Left colon (tissue), 2 donors: ENCODE results near the gene ZNF525. TPM values are rescaled to one million over a fixed set of nuclear protein-coding genes. Genes with fewer than 3 reads are reported as not detected.
"Not testable (repeated sequence)": the region's sequence is repeated elsewhere in the genome, so short reads cannot be mapped to it uniquely, and the experiment has no call there.

Experiments used
- ATAC-seq: fragments of 200-7000 bp; cut with Tn5 transposase; one replicate; pipeline ENCODE4 v1.9.1; 2020; ENCODE audit warnings: mild to moderate bottlenecking, moderate library complexity
- DNase-seq, 2 donors: peaks; one replicate each; pipeline ENCODE4 v3.0.0-alpha.2; 2020
- intact Hi-C, 2 donors: fragments of 100-400 bp; cut with DNase I in 1 of 2; cut with micrococcal nuclease in 1 of 2; formaldehyde crosslinking; loops; one replicate each; pipeline versions ENCODE4 v1.11.2 to v1.14.0; 2022; cut with DNase I, micrococcal nuclease
- total RNA-seq, 2 donors: library from RNA; stranded (reverse); fragmentation: NEBNext Ultra II Directional; extraction: Animal tissue kit (Norgen Biotek cat#: 25700); gene quantifications; one replicate each; pipeline ENCODE4 v1.2.1, GENCODE V29; 2021
- donor health status: DM: no; HTN: no; CAD: no.
- donor health status: DM: yes; HTN: yes; CAD: no.

ZNF525 gene
- total RNA-seq, 2 donors from 2014 or later: 8.6 to 9.3 TPM

DNA sequence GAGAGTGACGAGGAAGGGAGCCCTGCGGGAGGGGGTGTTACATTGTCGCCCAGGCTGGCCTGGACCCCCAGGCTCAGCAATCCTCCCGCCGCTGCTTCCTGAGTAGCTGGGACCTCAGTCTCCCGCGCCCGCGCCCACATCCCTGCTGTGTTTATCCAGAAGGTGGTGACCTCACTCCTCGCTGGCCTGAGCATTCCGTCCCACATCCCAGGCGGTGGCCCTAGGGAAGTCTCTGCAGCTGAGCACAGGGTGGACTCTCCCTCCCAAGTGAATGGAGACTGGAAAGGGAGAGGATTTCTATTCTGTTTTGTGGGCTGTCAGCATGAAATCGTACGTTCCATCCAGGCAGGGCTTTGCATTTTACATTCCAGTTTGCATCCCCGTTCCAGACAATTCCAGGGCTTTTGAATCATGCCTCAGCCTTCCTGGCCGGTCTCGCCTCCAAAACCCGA, 29.0 kb downstream of the ZNF525 start:
- DNase-seq: peak; percentile 40 to 56
- peak; percentile 38 for ATAC-seq
- intact Hi-C loops: no loop called here

- DNase-seq (peak; percentile 92 to 98), ATAC-seq (peak; percentile 98)
- intact Hi-C loops: no loop called here
Measured at GRCh38 chr19:53394974-53395839, 29.7 kb downstream of the ZNF525 start, which contains the start of gene ZNF765. Gene ZNF765 (plus strand): TSS chr19:53395149. CDS start chr19:53398016, 2,867 bp downstream.

- DNase-seq, ATAC-seq: not testable (repeated sequence)
Measured at GRCh38 chr19:53395840-53396524, 30.5 kb downstream of the ZNF525 start.

DNA sequence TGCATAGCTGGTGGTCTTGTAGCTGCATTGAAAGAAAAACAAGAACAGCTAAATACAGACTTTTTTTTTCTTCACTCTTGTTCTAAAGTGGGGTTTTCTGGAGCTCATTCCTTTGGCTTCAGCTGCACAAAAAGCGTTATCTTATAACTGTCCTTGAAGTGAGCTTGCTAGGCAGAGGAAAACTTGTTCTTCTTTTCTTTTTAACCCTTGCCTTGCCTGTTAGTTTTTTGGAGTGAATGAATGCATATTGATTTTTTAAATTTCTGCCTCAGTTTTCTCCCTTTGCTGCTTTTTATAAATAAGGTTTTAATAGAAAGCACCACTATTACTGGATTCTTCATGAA, 31.0 kb downstream of the ZNF525 start:
- no peak for ATAC-seq
- intact Hi-C loops: no loop called here

More at GRCh38 chr19:53395840-53396524, 30.5 kb downstream of the ZNF525 start:
- intact Hi-C loops: not testable (repeated sequence)

GRCh38 chr19:53397918-53398317, 32.4 kb downstream of the ZNF525 start:
- not testable (repeated sequence) for ATAC-seq

More for the DNA sequence above, 31.0 kb downstream of the ZNF525 start:
- no peak for DNase-seq

DNA sequence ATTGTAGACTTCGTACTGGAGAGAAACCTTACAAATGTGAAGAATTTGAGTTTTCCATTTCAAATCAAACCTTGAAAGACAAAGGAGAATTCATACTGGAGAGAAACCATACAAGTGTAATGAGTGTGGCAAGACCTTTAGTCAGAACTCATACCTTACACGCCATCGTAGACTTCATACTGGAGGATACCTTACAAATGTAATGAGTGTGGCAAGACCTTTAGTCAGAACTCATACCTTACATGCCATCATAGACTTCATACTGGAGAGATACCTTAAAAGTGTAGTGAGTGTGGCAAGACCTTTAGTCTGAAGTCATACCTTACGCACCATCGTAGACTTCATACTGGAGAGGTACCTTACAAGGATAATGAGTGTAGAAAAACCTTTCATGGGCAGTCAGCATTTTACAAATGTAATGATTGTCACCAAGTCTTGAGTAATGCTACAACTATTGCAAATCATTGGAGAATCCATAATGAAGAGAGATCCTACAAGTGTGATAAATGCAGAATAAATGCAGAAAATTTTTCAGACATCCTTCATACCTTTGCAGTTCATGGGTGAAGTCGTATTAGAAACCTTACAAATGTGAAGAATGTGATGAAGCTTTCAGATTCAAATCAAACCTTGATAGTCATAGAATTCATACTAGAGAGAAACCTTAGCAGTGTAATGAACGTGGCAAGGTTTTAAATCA, 44.1 kb downstream of the ZNF525 start:
- ATAC-seq (no peak), DNase-seq (no peak)
- intact Hi-C loops: loop anchor here in 1 of 2 donors (10.0 kb wide), 1 partner anchor 335 kb away; no protein-coding TSS in a partner anchor

More at GRCh38 chr19:53397918-53398317, 32.4 kb downstream of the ZNF525 start:
- DNase-seq, intact Hi-C loops: not testable (repeated sequence)

DNA sequence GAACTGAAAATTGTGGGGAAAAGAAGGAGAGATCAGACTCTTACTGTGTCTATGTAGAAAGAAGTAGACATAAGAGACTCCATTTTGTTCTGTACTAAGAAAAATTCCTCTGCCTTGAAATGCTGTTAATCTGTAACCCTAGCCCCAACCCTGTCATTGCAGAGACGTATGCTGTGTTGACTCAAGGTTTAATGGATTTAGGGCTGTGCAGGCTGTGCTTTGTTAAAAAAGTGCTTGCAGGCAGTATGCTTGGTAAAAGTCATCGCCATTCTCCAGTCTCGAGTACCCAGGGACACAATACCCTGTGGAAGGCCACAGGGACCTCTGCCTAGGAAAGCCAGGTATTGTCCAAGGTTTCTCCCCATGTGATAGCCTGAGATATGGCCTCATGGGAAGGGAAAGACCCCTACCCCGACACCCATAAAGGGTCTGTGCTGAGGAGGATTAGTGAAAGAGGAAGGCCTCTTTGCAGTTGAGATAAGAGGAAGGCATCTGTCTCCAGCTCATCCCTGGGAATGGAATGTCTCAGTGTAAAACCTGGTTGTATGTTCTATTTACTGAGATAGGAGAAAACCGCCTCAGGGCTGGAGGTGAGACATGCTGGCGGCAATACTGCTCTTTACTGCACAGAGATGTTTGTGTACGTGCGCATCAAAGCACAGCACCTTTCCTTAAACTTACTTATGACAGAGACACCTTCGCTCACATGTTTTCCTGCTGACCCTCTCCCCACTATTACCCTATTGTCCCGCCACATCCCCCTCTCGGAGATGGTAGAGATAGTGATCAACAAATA, 55.2 kb downstream of the ZNF525 start:
- DNase-seq, ATAC-seq, intact Hi-C loops: not testable (repeated sequence)

GRCh38 chr19:53422551-53422950, 57.0 kb downstream of the ZNF525 start:
- intact Hi-C loops: no loop called here
- ATAC-seq: no peak

DNA sequence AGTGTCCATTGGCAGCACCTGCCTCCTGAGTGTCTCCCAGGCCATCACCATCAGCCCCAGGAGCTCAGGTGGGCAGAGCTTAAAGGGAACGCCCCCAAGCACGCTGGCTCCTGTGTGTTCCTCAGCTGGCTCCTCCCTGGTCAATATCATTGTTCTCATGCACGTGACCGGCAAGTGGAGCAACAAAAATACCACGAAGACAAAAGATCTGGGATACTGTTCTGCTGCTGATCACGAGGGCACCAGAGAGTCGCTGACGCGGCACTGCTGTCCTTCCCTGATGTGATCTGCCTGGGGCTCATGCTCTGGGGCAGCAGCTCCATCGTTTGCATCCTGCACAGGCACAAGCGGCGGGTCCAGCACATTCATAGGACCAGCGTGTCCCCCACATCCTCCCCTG, 57.6 kb downstream of the ZNF525 start:
- DNase-seq, intact Hi-C loops, ATAC-seq: not testable (repeated sequence)

More at GRCh38 chr19:53422551-53422950, 57.0 kb downstream of the ZNF525 start:
- no peak for DNase-seq

- DNase-seq, ATAC-seq, intact Hi-C loops: not testable (repeated sequence)
Measured at GRCh38 chr19:53423680-53424079, 58.2 kb downstream of the ZNF525 start.

DNA sequence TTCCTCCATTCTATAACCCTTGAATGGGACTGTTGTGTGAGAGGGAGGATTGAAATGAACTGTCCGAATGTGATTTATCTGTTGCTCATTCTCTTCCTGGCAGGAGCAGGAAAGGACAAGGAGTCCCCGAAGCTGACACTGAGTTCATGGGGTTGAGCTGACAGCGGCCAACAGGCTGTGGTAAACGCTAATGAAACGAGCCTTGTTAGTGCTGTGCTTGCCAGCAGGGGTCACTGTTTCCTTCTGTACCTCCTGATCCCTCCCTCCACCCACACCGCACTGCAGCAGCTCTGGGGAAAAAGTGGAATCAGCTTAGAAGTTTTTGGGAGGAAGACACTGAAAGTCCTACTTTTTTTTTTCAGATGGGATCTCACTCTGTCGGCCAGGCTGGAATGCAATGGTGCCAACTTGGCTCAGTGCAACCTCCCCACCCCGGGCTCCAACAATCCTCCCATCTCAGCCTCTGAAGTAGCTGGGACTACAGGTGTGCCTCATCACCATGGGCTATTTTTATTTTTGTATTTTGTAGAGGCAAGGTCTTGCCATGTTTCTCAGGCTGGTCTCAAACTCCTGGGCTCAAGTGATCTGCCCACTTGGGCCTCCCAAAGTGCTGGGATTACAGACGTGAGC, 59.6 kb downstream of the ZNF525 start:
- peak; percentile 58 to 74 for DNase-seq
- ATAC-seq: peak; percentile 87
- intact Hi-C loops: no loop called here

GRCh38 chr19:53431399-53432087, 66.0 kb downstream of the ZNF525 start, which contains the start of gene ZNF761:
Gene ZNF761 (plus strand): TSS chr19:53431984. CDS start chr19:53447269, 15,285 bp downstream.
- ATAC-seq (peak; percentile 99), DNase-seq (peak; percentile 96 to 99)
- intact Hi-C loops: loop anchor here in 1 of 2 donors (10.0 kb wide), 1 partner anchor 83 kb away; no protein-coding TSS in a partner anchor

- peak; percentile 43 for ATAC-seq
- intact Hi-C loops: loop anchor here in 1 of 2 donors (10.0 kb wide), 1 partner anchor 83 kb away; no protein-coding TSS in a partner anchor
- DNase-seq: peak; percentile 34 to 51
Measured at GRCh38 chr19:53432088-53432661, 66.7 kb downstream of the ZNF525 start.
